Renal cortical epithelial cell (primary cell): ENCODE data around the gene CNGA3. TPM values are rescaled to one million over a fixed set of nuclear protein-coding genes. Genes with fewer than 3 reads are reported as not detected.
A peak's percentile ranks its signal among the peaks of the same experiment; 100 is the strongest.

Experiments used
- DNase-seq: peaks from one replicate; pipeline ENCODE4 v3.0.0-alpha.2; 2011; ENCODE audit warnings: low read depth
- total RNA-seq: library from RNA; depleted of rRNA; stranded (reverse); fragments of >200 nt; gene quantifications from 2 replicates; pipeline ENCODE4 v1.2.3, GENCODE V29; 2014

The CNGA3 gene
- total RNA-seq, 1 donor from 2014 or later: not detected

DNA sequence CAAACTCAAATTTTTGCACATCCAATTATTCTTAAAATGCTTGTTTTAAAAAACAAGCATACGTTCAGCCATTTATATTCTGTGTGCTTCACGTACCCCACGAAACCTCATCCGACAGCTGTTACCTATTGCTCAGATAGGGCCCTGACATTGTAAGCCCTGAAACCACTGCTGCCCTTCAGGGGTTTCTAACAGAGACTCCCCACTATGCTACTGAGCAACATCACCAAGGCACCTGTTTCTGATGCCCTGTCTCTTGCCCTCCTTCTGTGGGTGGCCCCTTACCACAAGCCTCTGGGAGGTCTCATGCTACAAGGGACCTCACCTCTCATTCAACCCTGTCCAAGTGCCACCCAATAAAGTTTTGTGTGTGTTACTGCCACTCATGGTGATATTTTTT is 18.5 kb upstream of the CNGA3 start:
- no peak for DNase-seq

DNA sequence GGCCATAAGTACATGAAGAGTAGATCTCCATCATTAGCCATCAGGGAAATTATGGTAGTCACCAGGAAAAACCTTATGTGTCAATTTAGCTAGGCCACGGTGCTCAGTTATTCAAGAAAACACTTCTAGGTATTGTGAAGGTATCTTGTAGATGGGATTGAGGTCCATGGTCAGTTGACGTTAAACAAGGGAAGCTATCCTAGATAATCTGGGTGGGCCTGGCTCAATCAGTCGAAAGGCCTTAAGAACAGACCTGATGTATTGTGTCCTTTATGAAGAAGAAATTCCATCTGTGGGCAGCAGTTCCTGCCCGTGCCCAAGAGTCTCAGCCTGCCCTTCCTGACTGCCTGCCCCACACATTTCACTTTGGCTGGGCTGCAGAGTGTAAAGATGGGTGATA is 16.7 kb upstream of the CNGA3 start:
- DNase-seq: no peak

DNA sequence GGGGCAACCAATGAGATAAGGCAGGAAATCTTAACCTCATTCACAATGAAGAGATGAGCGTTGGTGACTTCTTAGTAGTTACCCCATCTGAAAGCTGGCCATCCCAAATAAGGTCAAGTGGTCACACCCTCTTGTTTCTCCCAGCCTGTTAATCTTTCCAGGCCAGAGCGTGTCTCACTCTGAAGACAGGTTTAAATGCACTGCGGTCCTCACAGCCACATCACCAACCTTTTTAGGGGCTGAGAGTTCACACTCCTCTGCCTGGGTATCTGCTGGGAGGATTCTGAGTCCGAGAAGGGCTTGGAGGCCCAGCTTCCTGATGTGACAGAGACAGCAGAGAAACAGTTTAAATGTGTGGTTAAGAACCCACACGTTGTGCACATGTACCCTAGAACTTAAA is 13.3 kb upstream of the CNGA3 start:
- DNase-seq: no peak

- peak; percentile 11 for DNase-seq
Measured at GRCh38 chr2:98333922-98334321, 12.3 kb upstream of the CNGA3 start.

DNA sequence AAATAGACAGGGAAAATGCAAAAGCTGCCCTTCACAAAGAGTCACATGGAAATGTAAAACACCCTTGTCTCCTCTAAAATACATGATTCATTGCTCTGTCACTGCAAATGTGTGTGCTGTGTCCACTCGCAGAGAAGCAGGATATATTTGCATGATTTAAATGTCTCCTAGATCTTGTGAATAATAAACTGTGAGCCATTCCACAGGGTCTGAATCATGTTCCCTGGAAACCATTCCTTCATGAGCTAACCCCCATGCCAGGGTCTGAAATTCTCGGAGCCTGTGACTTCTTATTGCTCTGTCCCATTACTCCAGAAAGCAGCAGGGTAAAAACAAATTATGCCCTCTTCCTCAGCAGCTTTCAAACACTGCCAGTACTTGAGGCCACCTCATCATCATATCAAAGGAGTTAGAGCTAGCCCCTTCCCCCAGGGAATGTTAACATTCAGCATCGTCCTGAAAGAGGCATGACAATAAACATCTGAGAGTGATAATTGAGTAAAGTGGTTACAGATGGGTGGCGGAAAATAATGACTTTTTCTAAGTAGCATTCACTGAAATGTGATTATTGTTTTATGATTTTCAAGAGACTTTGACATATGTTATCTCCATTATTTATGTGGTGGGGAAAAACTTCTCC is 11.7 kb upstream of the CNGA3 start:
- peak; percentile 98 for DNase-seq

DNA sequence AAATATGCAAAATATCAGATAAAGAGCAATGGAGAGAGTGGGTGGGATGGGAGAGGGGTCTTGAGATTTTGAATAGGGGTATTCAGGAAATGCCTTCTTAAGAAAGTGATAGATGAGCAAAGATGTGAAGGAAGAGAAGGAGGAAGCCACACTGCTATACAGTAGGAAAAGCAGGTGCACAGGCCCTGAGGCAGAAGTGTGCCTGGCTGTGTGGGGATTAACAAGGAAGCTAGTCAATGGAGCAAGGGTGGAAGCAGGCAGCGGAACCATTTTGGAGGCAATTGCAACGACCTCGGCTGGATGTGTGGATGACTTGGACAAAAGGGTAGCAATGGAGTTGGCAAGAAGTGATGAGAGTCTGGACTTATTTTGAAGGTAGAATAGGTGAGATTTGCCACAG is 11.0 kb upstream of the CNGA3 start:
- no peak for DNase-seq

GRCh38 chr2:98341241-98341640 is 5.0 kb upstream of the CNGA3 start:
- no peak for DNase-seq

DNA sequence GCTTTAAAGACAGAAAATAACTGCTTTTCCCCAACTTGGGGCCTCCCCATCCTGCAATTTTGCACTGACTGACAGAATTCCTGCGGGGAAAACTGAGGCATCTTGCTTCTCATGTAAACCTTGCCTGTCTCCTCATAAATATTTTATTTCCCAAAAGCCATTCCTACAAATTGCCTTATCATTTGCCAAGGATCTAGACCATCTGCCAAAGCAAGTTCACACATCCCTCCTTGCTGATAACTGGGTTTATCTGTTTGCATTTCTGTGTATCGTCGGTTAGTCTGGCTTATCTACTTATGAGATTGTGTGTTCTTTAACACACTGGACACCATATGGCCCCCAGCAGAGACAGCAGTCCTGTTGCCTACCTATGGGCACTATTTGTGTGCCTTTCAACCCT is 3.0 kb upstream of the CNGA3 start:
- DNase-seq: no peak

DNA sequence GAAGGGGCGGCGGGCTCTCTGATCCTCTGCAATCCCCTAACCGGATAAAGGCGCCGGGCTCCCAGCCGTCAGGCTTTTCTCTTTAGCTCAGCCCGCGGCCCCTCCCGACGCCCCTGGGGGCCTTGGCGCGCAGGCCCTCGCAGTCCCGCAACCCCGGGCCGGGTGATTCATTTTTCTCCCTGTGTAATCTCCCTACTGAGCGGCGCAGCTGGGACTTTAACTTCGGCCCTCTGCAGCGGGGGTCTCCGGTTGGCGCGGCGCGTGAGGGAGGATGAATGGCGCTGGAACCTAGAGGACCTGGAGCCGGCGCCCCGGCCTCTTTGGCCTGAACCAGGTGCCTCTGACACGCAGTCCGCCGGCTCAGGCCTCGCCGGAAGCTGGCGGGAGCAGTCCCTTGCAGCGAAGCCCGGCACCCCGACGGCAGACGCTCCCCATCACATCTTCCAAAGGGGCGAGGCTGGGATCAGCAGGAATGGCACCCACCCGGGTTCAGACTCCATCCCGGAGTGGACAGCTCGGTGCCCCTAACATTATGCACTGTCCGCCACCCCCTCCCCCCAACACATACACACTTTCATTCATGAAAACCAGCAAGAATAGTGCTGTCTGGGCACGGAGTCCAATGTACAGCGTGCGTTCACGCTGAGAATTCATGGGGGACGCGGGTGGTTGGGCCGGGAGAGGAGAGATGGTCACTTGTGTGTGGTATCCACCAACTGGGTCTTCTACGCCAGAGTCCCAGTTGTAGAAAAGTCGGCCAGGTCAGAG is 1.2 kb downstream of the CNGA3 start:
- DNase-seq: no peak

GRCh38 chr2:98348066-98348561 is 1.9 kb downstream of the CNGA3 start:
- DNase-seq: no peak

- no peak for DNase-seq
Measured at GRCh38 chr2:98350411-98350810, 4.2 kb downstream of the CNGA3 start.

DNA sequence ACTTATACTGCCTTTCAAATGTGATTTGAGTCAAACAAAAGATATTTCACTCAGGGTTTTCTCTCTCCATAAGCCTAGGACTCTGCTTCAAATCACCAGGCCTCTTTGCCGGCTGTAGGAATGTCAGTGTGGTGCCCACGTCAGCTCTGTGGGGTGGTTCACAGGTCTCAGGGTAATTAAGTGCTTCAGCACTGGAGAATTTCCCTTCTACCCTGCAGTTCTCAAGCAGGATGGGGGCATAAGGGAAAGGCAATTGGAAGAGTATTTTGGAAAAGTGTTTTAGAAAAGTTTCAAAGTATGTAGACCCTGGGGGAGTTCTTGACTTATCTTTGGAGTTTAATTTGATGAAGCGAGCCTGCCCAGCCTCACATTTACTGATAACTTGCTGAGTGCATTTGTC is 9.6 kb downstream of the CNGA3 start:
- no peak for DNase-seq

DNA sequence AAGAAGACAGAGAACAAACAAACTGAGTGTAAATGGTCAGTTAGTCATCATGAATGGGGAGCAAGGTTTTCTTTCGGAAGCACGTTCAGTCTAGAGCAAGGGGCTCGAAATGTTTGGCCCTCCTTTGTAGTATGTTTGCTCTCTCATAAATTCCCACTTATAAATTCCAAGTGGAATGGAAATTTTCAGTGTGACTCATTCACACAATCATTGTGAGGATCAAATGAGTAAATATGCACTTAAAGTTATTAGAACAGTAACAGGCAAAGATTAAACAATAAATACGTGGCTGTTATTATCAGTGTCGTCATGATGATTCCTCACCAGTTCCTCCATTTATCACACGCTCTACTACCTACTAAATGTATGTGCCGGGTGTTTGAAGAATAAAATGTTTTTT is 10.5 kb downstream of the CNGA3 start:
- DNase-seq: no peak

DNA sequence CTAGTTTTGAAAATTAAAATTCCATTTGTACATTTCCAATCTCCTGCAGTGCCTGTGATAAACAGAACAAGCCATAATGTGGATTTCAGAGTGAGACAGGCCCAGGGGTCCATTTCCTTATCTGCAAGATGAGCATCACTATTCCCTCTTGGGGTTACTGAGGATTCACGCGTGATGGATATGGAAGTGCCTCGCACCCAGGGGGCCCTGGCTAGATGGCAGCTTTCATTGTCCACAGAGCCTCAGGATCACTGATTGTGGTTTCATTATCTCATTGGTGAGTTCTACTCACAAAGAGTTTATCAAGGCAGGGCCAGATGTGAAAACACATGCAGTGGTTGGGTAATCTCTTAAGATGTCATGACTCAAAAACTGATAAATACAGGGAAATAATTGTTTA is 11.6 kb downstream of the CNGA3 start:
- DNase-seq: no peak

GRCh38 chr2:98359986-98360385 is 13.7 kb downstream of the CNGA3 start:
- DNase-seq: peak; percentile 10

DNA sequence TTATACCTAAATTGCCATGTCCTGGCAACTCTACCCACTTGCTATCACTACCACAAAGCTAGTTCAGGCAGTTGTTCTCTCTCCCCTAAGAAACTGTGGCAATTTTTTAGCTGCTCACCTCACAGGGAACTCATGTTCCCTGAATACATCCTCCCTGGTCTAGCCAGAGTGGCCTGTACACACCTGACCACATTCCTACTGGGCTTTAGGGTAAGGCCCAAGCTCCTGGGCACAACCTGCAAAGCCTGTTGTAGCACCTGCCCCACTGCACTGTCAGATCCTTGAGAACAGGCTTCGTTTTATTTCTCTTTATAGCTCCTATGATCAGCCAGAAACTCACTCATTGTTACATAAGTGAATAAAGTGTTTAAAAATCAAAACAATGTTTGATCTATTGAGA is 21.5 kb downstream of the CNGA3 start:
- DNase-seq: no peak

DNA sequence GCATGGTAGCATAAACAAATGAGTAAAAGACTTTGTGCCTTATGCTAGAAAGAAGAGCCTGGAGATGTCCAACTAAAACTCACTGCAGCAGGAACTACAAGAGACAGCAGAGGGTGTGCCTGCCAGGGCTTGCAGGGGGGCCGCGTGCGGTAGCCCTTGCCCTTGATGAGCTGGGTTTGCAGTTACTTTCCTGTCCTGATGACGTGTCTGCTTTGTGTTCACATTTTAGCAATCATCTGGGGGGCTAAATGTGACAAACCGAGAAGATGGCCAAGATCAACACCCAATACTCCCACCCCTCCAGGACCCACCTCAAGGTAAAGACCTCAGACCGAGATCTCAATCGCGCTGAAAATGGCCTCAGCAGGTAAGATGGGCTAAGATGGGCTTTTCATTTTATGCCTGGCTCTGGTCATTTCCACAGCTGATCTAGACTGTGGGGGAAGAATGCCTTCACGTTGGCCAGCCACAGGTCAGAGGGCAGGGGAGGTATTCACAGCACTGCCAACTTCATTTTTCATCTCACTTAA is 23.5 kb downstream of the CNGA3 start:
- DNase-seq: no peak

DNA sequence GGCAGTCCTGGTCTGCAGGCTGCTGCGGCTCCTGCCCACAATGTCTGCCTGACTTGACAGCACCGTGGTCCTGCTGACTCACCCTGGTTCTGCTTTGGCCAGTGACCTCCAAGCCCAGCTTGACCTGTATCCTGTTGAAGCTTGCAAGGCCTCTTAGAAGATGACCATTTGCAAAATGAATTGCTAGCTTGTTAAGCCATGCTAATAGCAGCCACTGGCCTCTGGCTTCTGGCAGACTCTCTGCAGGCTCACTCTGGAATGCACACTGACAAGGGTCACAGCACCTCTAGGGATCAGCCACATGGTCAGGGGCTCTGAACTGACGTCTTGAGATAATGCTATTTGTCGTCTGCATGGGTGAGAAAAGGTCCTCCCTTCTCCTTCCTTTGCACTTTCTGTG is 25.9 kb downstream of the CNGA3 start:
- DNase-seq: no peak

DNA sequence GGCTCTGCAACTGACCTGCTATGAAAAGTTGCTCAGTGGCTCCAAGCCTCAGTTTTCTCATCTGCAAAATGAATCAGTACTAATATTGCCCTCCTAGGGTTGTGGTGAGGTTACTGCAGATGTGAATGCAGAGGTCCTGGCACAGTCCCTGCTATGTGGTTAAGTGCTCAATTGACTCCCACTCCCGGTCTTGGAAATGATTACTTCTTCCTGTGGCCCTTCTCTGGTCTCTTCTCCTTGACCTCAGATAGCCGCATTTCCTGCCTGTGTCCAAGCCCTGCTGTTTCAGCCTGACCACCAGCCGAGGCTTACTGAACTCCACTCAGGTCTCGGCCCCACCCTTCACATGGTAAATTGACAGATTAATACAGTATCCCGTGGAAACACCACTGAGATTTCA is 26.3 kb downstream of the CNGA3 start:
- DNase-seq: no peak

DNA sequence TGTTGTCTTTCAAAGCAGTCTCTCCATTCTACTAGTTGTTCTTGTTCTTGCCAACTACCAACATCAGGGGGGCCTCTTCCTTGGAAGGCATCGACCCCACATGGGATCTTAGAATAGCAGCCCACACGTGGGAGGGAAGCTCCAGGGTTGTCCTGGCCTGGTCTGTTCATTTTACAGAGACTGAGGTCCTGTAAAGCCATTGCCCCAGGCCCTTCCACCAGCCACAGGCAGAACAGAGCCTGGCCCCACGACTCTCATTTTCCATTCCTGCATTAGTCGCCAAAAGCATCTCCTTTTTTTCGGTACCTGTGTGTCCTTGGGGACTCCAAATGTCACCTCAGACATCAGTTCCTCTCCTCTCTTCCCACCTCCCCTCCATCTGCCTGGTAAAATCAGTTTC is 28.0 kb downstream of the CNGA3 start:
- no peak for DNase-seq

DNA sequence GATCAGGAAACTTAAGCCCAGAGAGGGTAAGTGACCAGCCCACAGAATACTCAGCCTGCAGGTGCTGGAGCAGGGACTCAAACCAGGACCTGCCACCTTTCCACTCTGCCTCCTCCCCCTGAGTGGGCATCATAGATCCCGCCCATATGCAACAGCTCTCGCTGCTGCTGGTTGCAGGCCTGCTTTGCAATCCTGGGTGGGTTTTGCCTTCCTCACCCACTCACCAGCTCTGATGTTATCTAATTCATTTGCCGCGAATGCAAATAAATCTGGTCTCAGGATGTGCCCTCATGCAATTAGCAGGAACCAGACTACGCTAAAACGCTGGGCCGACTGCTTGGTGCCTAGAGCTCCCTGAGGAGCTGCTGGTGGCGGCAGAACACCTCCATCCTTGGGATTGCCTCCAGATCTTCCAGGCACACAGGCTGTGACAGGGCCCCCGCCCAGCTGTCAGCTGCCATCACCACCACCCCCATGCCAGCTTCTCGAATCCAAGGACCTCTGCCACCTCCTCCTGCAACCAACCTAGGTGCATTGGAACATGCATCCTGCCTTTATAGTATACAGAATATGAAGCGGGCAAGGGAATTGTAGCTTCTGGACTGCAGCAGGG is 28.8 kb downstream of the CNGA3 start:
- no peak for DNase-seq

GRCh38 chr2:98376301-98376910 is 30.1 kb downstream of the CNGA3 start:
- no peak for DNase-seq
